HG03565 (cell line): Measurements from ENCODE around the gene DCUN1D4.

Source experiments
- ATAC-seq: cut with Tn5 transposase; IDR thresholded peaks from one replicate; pipeline ENCODE4 v1.9.1; 2021; ENCODE audit warnings: mild to moderate bottlenecking, moderate library complexity; ENCODE audit not compliant: unreplicated experiment

Gene DCUN1D4

GRCh38 chr4:51853027-51853682 is 10.2 kb downstream of the DCUN1D4 start:
- no peak for ATAC-seq

- ATAC-seq, result no peak
These were observed 12.3 kb downstream of the DCUN1D4 start for GRCh38 chr4:51855270-51855669.

- no peak for ATAC-seq
These were observed 12.8 kb downstream of the DCUN1D4 start for GRCh38 chr4:51855751-51856150.

- ATAC-seq, result no peak
These were observed 15.8 kb downstream of the DCUN1D4 start for GRCh38 chr4:51858605-51859202.

GRCh38 chr4:51859476-51860031 is 16.6 kb downstream of the DCUN1D4 start:
- ATAC-seq, result no peak

GRCh38 chr4:51862199-51862598 is 19.2 kb downstream of the DCUN1D4 start:
- ATAC-seq, result no peak

GRCh38 chr4:51862781-51863180 is 19.8 kb downstream of the DCUN1D4 start:
- ATAC-seq, result no peak

GRCh38 chr4:51865717-51866116 is 22.8 kb downstream of the DCUN1D4 start:
- ATAC-seq, result no peak

GRCh38 chr4:51866835-51867234 is 23.9 kb downstream of the DCUN1D4 start:
- ATAC-seq, result no peak

GRCh38 chr4:51867689-51868448 is 24.9 kb downstream of the DCUN1D4 start:
- ATAC-seq, result no peak

- no peak for ATAC-seq
These were observed 25.5 kb downstream of the DCUN1D4 start for GRCh38 chr4:51868449-51868847.

- no peak for ATAC-seq
These were observed 27.7 kb downstream of the DCUN1D4 start for GRCh38 chr4:51870441-51871188.

GRCh38 chr4:51872283-51872997 is 29.5 kb downstream of the DCUN1D4 start:
- no peak for ATAC-seq

- no peak for ATAC-seq
These were observed 31.6 kb downstream of the DCUN1D4 start for GRCh38 chr4:51874551-51874950.

GRCh38 chr4:51878431-51878830 is 35.5 kb downstream of the DCUN1D4 start:
- ATAC-seq, result no peak

GRCh38 chr4:51880016-51880915 is 37.3 kb downstream of the DCUN1D4 start:
- no peak for ATAC-seq

GRCh38 chr4:51884055-51884454 is 41.1 kb downstream of the DCUN1D4 start:
- no peak for ATAC-seq

- no peak for ATAC-seq
These were observed 41.7 kb downstream of the DCUN1D4 start for GRCh38 chr4:51884606-51885005.

GRCh38 chr4:51885363-51885762 is 42.4 kb downstream of the DCUN1D4 start:
- ATAC-seq, result no peak
